Transverse colon (tissue), 4 donors: Measurements from ENCODE around the gene SLC7A8. TPM values are rescaled to one million over a fixed set of nuclear protein-coding genes. Genes with fewer than 3 reads are reported as not detected.

ENCODE experiments used
- DNase-seq: peaks from one replicate; pipeline ENCODE4 v3.0.0-alpha.2; 2019
- H3K27ac ChIP-seq, 4 donors: fragments of 200-600 bp; sonication (generic); 2 replicates each; pipeline ENCODE4 v1.5.1; 2016 to 2018; ENCODE audit warnings: inconsistent platforms in 4 of 4
- H3K27me3 ChIP-seq: fragments of 200-600 bp; sonication (generic); 2 replicates; pipeline ENCODE4 v1.5.1; 2017; ENCODE audit warnings: inconsistent platforms
- H3K36me3 ChIP-seq, 4 donors: fragments of 200-600 bp; sonication (generic); 2 replicates each; pipeline ENCODE4 v1.5.1; 2017 to 2019; ENCODE audit warnings: inconsistent platforms in 4 of 4
- H3K4me1 ChIP-seq, 4 donors: fragments of 200-600 bp; sonication (generic); 2 replicates each; pipeline ENCODE4 v1.5.1; 2017 to 2020; ENCODE audit warnings: inconsistent platforms in 4 of 4
- H3K4me3 ChIP-seq, 4 donors: fragments of 200-600 bp; sonication (generic); 1 replicate in 1 of 4; 2 replicates in 3 of 4; pipeline versions ENCODE4 v1.5.1 to v1.6.1; 2017 to 2019; ENCODE audit warnings: inconsistent platforms in 4 of 4
- H3K9me3 ChIP-seq, 2 donors: fragments of 200-600 bp; sonication (generic); 2 replicates each; pipeline ENCODE4 v1.5.1; 2017 to 2019; ENCODE audit warnings: inconsistent platforms in 2 of 2
- POLR2A ChIP-seq: fragments of 450-650 bp; IDR thresholded peaks from one replicate; pipeline ENCODE4 v1.6.1; 2016; ENCODE audit warnings: antibody characterized with exemption, mild to moderate bottlenecking, moderate library complexity
- POLR2AphosphoS5 ChIP-seq, 3 donors: sonication (generic); formaldehyde crosslinking; IDR thresholded peaks; one replicate each; pipeline ENCODE4 v1.6.1; 2016; ENCODE audit warnings: antibody characterized with exemption in 3 of 3
- WGBS, 2 donors: methylation state at CpG; one replicate each; pipeline ENCODE4 v1.1.5; 2018; ENCODE audit warnings: low coverage in 1 of 2; 5-methylcytosine and 5-hydroxymethylcytosine counted together
- in situ Hi-C, 4 donors: fragments of 200-750 bp; cut with MboI; loops; one replicate each; pipeline versions ENCODE4 v1.15.0 to v1.15.1; 2017; ENCODE audit warnings: low sequenced_read_pairs in 3 of 4, low pct_ligation_motif_present in 1 of 4, low pct_unique_long_range_greater_than_20kb in 1 of 4
- intact Hi-C: fragments of 100-400 bp; cut with DNase I; formaldehyde crosslinking; loops from one replicate; pipeline ENCODE4 v1.15.1; 2023; ENCODE audit warnings: low total_unique reads
- small RNA-seq, 4 donors: library from RNA; depleted of rRNA; stranded (forward); fragments of <200 nt; gene quantifications; one replicate each; pipeline ENCODE3, GENCODE V24; 2016
- total RNA-seq, 4 donors: library from RNA; depleted of rRNA; stranded (reverse); fragments of >200 nt; gene quantifications; one replicate each; pipeline ENCODE4 v1.1.0, GENCODE V29; 2016
- TF ChIP-seq, protein P1 (sequence below), 5 experiments: fragments of 200-600 bp in 3 of 5; fragments of 450-650 bp in 2 of 5; sonication (generic) in 3 of 5; IDR thresholded peaks; 1 replicate in 2 of 5; 2 replicates in 3 of 5; pipeline ENCODE4 v1.5.1; 2016 to 2017; ENCODE audit warnings: antibody characterized with exemption in 5 of 5, inconsistent platforms in 3 of 5, mild to moderate bottlenecking in 2 of 5, moderate library complexity in 1 of 5

SLC7A8 gene
- total RNA-seq, 4 donors from 2014 or later: 5.2 to 29.1 (median 14.2) TPM

- no peak for DNase-seq
- no peaks in the 10 kb centered on the region for H3K9me3 ChIP-seq
- WGBS, 2 donors: 67 to 69% methylated on average over 5 of the region's 5 CpGs
- no peak overlapping the region for H3K4me3 ChIP-seq
- no peak for TF ChIP-seq POLR2A
- TF ChIP-seq, protein P1, sequence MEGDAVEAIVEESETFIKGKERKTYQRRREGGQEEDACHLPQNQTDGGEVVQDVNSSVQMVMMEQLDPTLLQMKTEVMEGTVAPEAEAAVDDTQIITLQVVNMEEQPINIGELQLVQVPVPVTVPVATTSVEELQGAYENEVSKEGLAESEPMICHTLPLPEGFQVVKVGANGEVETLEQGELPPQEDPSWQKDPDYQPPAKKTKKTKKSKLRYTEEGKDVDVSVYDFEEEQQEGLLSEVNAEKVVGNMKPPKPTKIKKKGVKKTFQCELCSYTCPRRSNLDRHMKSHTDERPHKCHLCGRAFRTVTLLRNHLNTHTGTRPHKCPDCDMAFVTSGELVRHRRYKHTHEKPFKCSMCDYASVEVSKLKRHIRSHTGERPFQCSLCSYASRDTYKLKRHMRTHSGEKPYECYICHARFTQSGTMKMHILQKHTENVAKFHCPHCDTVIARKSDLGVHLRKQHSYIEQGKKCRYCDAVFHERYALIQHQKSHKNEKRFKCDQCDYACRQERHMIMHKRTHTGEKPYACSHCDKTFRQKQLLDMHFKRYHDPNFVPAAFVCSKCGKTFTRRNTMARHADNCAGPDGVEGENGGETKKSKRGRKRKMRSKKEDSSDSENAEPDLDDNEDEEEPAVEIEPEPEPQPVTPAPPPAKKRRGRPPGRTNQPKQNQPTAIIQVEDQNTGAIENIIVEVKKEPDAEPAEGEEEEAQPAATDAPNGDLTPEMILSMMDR (IDR thresholded peaks at IDR 0.05): peak; percentile 28 to 51 (median 49)
- TF ChIP-seq POLR2AphosphoS5 (IDR thresholded peaks at IDR 0.05): no peak
- H3K27me3 ChIP-seq: no peaks in the 10 kb centered on the region
- H3K36me3 ChIP-seq: peaks cover 0 to 88% (median 42%) of the 10 kb centered on the region in 4 donors
- H3K27ac ChIP-seq: no peak overlapping the region
- intact Hi-C loops (no loop called here), in situ Hi-C loops (no loop called here)
- H3K4me1 ChIP-seq: peaks cover 5 to 43% (median 17%) of the 10 kb centered on the region in 4 donors
Measured at GRCh38 chr14:23076785-23077408, 106.6 kb downstream of the SLC7A8 start.

Small RNA genes lying within 50 kb of the gene (small RNA-seq; reads per million reads assigned to genes)
- 0 reads per million in 4 donors for gene AL049829.1
- gene RNU6-1138P: 0 reads per million in 4 donors

Other genes with a start within 250 kb of the SLC7A8 start
- 10 to 100 TPM; 66.2 to 98.9 (median 85.1) TPM for gene HAUS4, start 226.6 kb downstream of the SLC7A8 start, total RNA-seq
- gene AJUBA, start 201.1 kb downstream of the SLC7A8 start, total RNA-seq: 1 to 10 TPM in 3 of 4 donors, not detected in 1; 1.8 to 5.2 (median 3.7) TPM
- 10 to 100 TPM; 17.1 to 41.2 (median 23.9) TPM for gene C14orf93, start 173.5 kb downstream of the SLC7A8 start, total RNA-seq
- 10 to 100 TPM in 3 of 4 donors, 1 to 10 TPM in 1; 8.6 to 85.1 (median 42.5) TPM for gene PSMB5, start 148.8 kb downstream of the SLC7A8 start, total RNA-seq
- gene PSMB11, start 141.4 kb downstream of the SLC7A8 start, total RNA-seq: not detected
- gene CDH24, start 126.1 kb downstream of the SLC7A8 start, total RNA-seq: 1 to 10 TPM; 1.2 to 6.0 (median 4.2) TPM
- gene ACIN1, start 88.5 kb downstream of the SLC7A8 start, total RNA-seq: 100 to 1,000 TPM; 137 to 303 (median 222) TPM
- 10 to 100 TPM in 3 of 4 donors, 1 to 10 TPM in 1; 3.6 to 33.7 (median 32.0) TPM for gene C14orf119, start 88.2 kb downstream of the SLC7A8 start, total RNA-seq
- not detected for gene CIROP, start 78.7 kb downstream of the SLC7A8 start, total RNA-seq
- gene CEBPE, start 64.4 kb downstream of the SLC7A8 start, total RNA-seq: not detected
- gene RNF212B, start 54.3 kb upstream of the SLC7A8 start, total RNA-seq: not detected
- gene HOMEZ, start 102.5 kb upstream of the SLC7A8 start, total RNA-seq: 10 to 100 TPM in 2 of 4 donors, 1 to 10 TPM in 2; 1.9 to 12.9 (median 8.6) TPM
- gene PPP1R3E, start 119.2 kb upstream of the SLC7A8 start, total RNA-seq: 10 to 100 TPM in 3 of 4 donors, 1 to 10 TPM in 1; 9.1 to 13.9 (median 11.0) TPM
- 10 to 100 TPM; 23.9 to 49.0 (median 43.0) TPM for gene BCL2L2, start 123.2 kb upstream of the SLC7A8 start, total RNA-seq
- 100 to 1,000 TPM in 1 of 4 donors, 10 to 100 TPM in 3; 50.0 to 149 (median 63.7) TPM for gene PABPN1, start 137.8 kb upstream of the SLC7A8 start, total RNA-seq
- 10 to 100 TPM in 1 of 4 donors, 1 to 10 TPM in 3; 4.0 to 14.2 (median 8.5) TPM for gene SLC22A17, start 169.2 kb upstream of the SLC7A8 start, total RNA-seq
- 10 to 100 TPM in 1 of 4 donors, 1 to 10 TPM in 2, under 1 TPM in 1; 0.60 to 10.5 (median 3.3) TPM for gene EFS, start 181.5 kb upstream of the SLC7A8 start, total RNA-seq
- not detected for gene IL25, start 189.1 kb upstream of the SLC7A8 start, total RNA-seq
- gene CMTM5, start 193.4 kb upstream of the SLC7A8 start, total RNA-seq: 1 to 10 TPM in 1 of 4 donors, under 1 TPM in 1, not detected in 2; 0.64 to 1.1 TPM
- 1 to 10 TPM in 1 of 4 donors, under 1 TPM in 1, not detected in 2; 0.16 to 1.5 TPM for gene MYH6, start 224.6 kb upstream of the SLC7A8 start, total RNA-seq